OCI-LY3 (cell line): ENCODE data around the gene ATP9A.

Source experiments
- CTCF ChIP-seq: fragments of 200-600, 300-600 bp; sonication (generic); IDR thresholded peaks from 2 replicates; pipeline ENCODE4 v1.5.1; 2014; ENCODE audit warnings: antibody characterized with exemption, low read length, low read depth
- EZH2phosphoT487 ChIP-seq: fragments of 200-600 bp; shearing (Covaris generic); IDR thresholded peaks from 2 replicates; pipeline ENCODE4 v1.6.1; 2018; ENCODE audit warnings: antibody characterized with exemption, mixed run types, low read depth

- TF ChIP-seq CTCF (no peak), EZH2phosphoT487 (no peak)
These were observed 35.1 kb upstream of the ATP9A start for GRCh38 chr20:51803148-51803854.
